ENCODE data around the gene SMARCA2.

- no peak for TF ChIP-seq CTCF (IDR thresholded peaks at IDR 0.05; ENCODE audit: low read length)
- no peak for TF ChIP-seq EZH2 (IDR thresholded peaks at IDR 0.05; ENCODE audit: borderline replicate concordance, low read length)
Observed at GRCh38 chr9:1977026-1977425, 38.1 kb upstream of the SMARCA2 start.
